Mesenchymal stem cell (in vitro differentiated cells and primary cell): ENCODE measurements around the gene SNRPF.

Source experiments
- DNase-seq: peaks from one replicate; pipeline ENCODE4 v3.0.0-alpha.2; 2013
- H2AFZ ChIP-seq: one replicate; pipeline ENCODE4 v1.6.1; 2013; ENCODE audit warnings: low read depth, mild to moderate bottlenecking, control low read depth, inconsistent platforms, low read length, moderate library complexity
- H2AK5ac ChIP-seq: 2 replicates; pipeline ENCODE4 v1.6.1; 2013; ENCODE audit warnings: low read length, moderate library complexity, mild to moderate bottlenecking, inconsistent platforms; ENCODE audit not compliant: severe bottlenecking
- H2BK120ac ChIP-seq: one replicate; pipeline ENCODE4 v1.6.1; 2013; ENCODE audit warnings: low read depth, mild to moderate bottlenecking, inconsistent platforms, low read length, moderate library complexity
- H2BK12ac ChIP-seq, 2 experiments: one replicate each; pipeline ENCODE4 v1.6.1; 2013; ENCODE audit warnings: inconsistent platforms in 2 of 2, low read length in 2 of 2, mild to moderate bottlenecking in 2 of 2, moderate library complexity in 2 of 2, control low read depth in 1 of 2
- H2BK15ac ChIP-seq: one replicate; pipeline ENCODE4 v1.6.1; 2013; ENCODE audit warnings: mild to moderate bottlenecking, low read depth, inconsistent platforms; ENCODE audit not compliant: poor library complexity, severe bottlenecking
- H2BK5ac ChIP-seq: 2 replicates; pipeline ENCODE4 v1.6.1; 2013; ENCODE audit warnings: low read depth, mild to moderate bottlenecking, low read length, control low read depth, inconsistent platforms; ENCODE audit not compliant: poor library complexity, severe bottlenecking
- H3K14ac ChIP-seq, 2 experiments: one replicate each; pipeline ENCODE4 v1.6.1; 2013; ENCODE audit warnings: inconsistent platforms in 2 of 2, low read length in 2 of 2, control low read depth in 1 of 2, mild to moderate bottlenecking in 1 of 2, moderate library complexity in 1 of 2
- H3K18ac ChIP-seq, 2 experiments: one replicate each; pipeline ENCODE4 v1.6.1; 2013; ENCODE audit warnings: inconsistent platforms in 2 of 2, low read length in 2 of 2, control low read depth in 1 of 2, low read depth in 1 of 2, mild to moderate bottlenecking in 1 of 2
- H3K23ac ChIP-seq, 2 experiments: one replicate each; pipeline ENCODE4 v1.6.1; 2013; ENCODE audit warnings: inconsistent platforms in 2 of 2, low read length in 2 of 2, mild to moderate bottlenecking in 2 of 2, moderate library complexity in 2 of 2, control low read depth in 1 of 2
- H3K27ac ChIP-seq: 2 replicates; pipeline ENCODE4 v1.5.1; 2013; ENCODE audit warnings: mild to moderate bottlenecking, moderate library complexity, low read length, control low read depth, inconsistent platforms; ENCODE audit not compliant: poor library complexity, severe bottlenecking
- H3K27me3 ChIP-seq, 2 experiments: 2 replicates each; pipeline versions ENCODE4 v1.6.1 to v1.7.0; 2013; ENCODE audit warnings: low read length in 2 of 2, mild to moderate bottlenecking in 2 of 2, moderate library complexity in 2 of 2, control low read depth in 1 of 2, inconsistent platforms in 1 of 2; ENCODE audit not compliant: control insufficient read depth in 1 of 2, insufficient read depth in 1 of 2
- H3K36me3 ChIP-seq, 2 experiments: 2 replicates each; pipeline versions ENCODE4 v1.6.1 to v1.7.0; 2013; ENCODE audit warnings: low read length in 2 of 2, control low read depth in 1 of 2, inconsistent platforms in 1 of 2, low read depth in 1 of 2, mild to moderate bottlenecking in 1 of 2; ENCODE audit not compliant: insufficient read depth in 2 of 2, control insufficient read depth in 1 of 2
- H3K4ac ChIP-seq, 2 experiments: one replicate each; pipeline ENCODE4 v1.6.1; 2013; ENCODE audit warnings: inconsistent platforms in 2 of 2, low read length in 2 of 2, mild to moderate bottlenecking in 2 of 2, moderate library complexity in 2 of 2, control low read depth in 1 of 2, low read depth in 1 of 2
- H3K4me1 ChIP-seq: 2 replicates; pipeline ENCODE4 v1.6.1; 2013; ENCODE audit warnings: low read depth, low read length, control low read depth; ENCODE audit not compliant: control insufficient read depth, insufficient read depth
- H3K4me2 ChIP-seq: 2 replicates; pipeline ENCODE4 v1.6.1; 2013; ENCODE audit warnings: low read length, mild to moderate bottlenecking, inconsistent platforms; ENCODE audit not compliant: poor library complexity, severe bottlenecking
- H3K4me3 ChIP-seq, 2 experiments: 2 replicates each; pipeline versions ENCODE4 v1.5.1 to v1.7.0; 2013; ENCODE audit warnings: low read length in 2 of 2, mild to moderate bottlenecking in 2 of 2, control low read depth in 1 of 2, low read depth in 1 of 2; ENCODE audit not compliant: insufficient read depth in 1 of 2
- H3K79me1 ChIP-seq: replicated peaks from 2 replicates; pipeline ENCODE4 v1.6.1; 2013; ENCODE audit warnings: mild to moderate bottlenecking, control low read depth, low read length, inconsistent platforms; ENCODE audit not compliant: poor library complexity, severe bottlenecking
- H3K9ac ChIP-seq: 2 replicates; pipeline ENCODE4 v1.7.0; 2013; ENCODE audit warnings: mild to moderate bottlenecking, low read length, moderate library complexity
- H3K9me3 ChIP-seq: 2 replicates; pipeline ENCODE4 v1.7.0; 2013; ENCODE audit warnings: mild to moderate bottlenecking, low read length; ENCODE audit not compliant: control insufficient read depth
- H4K8ac ChIP-seq: one replicate; pipeline ENCODE4 v1.6.1; 2013; ENCODE audit warnings: inconsistent platforms, mild to moderate bottlenecking, low read length, moderate library complexity
- H4K91ac ChIP-seq: one replicate; pipeline ENCODE4 v1.6.1; 2013; ENCODE audit warnings: mild to moderate bottlenecking, low read length, inconsistent platforms
- WGBS: methylation state at CpG from one replicate; pipeline ENCODE4 v1.1.7; 2013; ENCODE audit warnings: mixed read lengths; 5-methylcytosine and 5-hydroxymethylcytosine counted together

SNRPF gene

GRCh38 chr12:95859947-95860850 lies 1.4 kb downstream of the SNRPF start:
- Histone ChIP-seq H2BK120ac (no peak overlapping the region), H2AFZ (no peak overlapping the region), H4K8ac (no peak overlapping the region), H3K14ac (no peak overlapping the region), H3K36me3 (peaks cover 7 to 42% of the 10 kb centered on the region in 2 experiments), H3K18ac (no peak overlapping the region), H3K4ac (no peak overlapping the region), H3K79me1 (peaks cover 4% of the 10 kb centered on the region), H2BK15ac (no peak overlapping the region), H3K27ac (no peak overlapping the region), H3K9ac (peak overlapping the region; percentile 97), H2AK5ac (no peak overlapping the region), H3K9me3 (no peaks in the 10 kb centered on the region), H4K91ac (no peak overlapping the region), H2BK12ac (no peak overlapping the region), H3K23ac (no peak overlapping the region), H3K4me2 (peak overlapping the region; percentile 73), H2BK5ac (no peak overlapping the region), H3K27me3 (no peaks in the 10 kb centered on the region), H3K4me3 (peak overlapping the region in 1 of 2 experiments; percentile 99), H3K4me1 (peaks cover 3% of the 10 kb centered on the region)
- WGBS = 77% methylated on average over 10 of the region's 10 CpGs
- no peak for DNase-seq

- H3K36me3 ChIP-seq = peaks cover 7 to 58% of the 10 kb centered on the region in 2 experiments
- H2BK15ac ChIP-seq = no peak overlapping the region
- no peak overlapping the region for H2BK5ac ChIP-seq
- H3K27ac ChIP-seq = no peak overlapping the region
- H4K91ac ChIP-seq = no peak overlapping the region
- no peaks in the 10 kb centered on the region for H3K27me3 ChIP-seq
- no peak overlapping the region for H3K23ac ChIP-seq
- no peak overlapping the region for H2AFZ ChIP-seq
- no peak overlapping the region for H3K4ac ChIP-seq
- H3K14ac ChIP-seq = no peak overlapping the region
- H3K79me1 ChIP-seq = peaks cover 4% of the 10 kb centered on the region
- H3K4me1 ChIP-seq = peaks cover 3% of the 10 kb centered on the region
- WGBS = 100% methylated on average over 1 of the region's 3 CpGs
- DNase-seq = no peak
- no peak overlapping the region for H3K4me3 ChIP-seq
- H3K9ac ChIP-seq = no peak overlapping the region
- no peaks in the 10 kb centered on the region for H3K9me3 ChIP-seq
- H2BK12ac ChIP-seq = no peak overlapping the region
- H2BK120ac ChIP-seq = no peak overlapping the region
- no peak overlapping the region for H3K18ac ChIP-seq
- no peak overlapping the region for H2AK5ac ChIP-seq
- no peak overlapping the region for H4K8ac ChIP-seq
- H3K4me2 ChIP-seq = no peak overlapping the region
These were observed 3.3 kb downstream of the SNRPF start for GRCh38 chr12:95862038-95862437.

- no peaks in the 10 kb centered on the region for H3K9me3 ChIP-seq
- H3K18ac ChIP-seq = no peak overlapping the region
- no peak overlapping the region for H2BK5ac ChIP-seq
- no peak overlapping the region for H3K4me2 ChIP-seq
- H2BK15ac ChIP-seq = no peak overlapping the region
- no peak overlapping the region for H2BK12ac ChIP-seq
- no peak overlapping the region for H2AFZ ChIP-seq
- H3K4ac ChIP-seq = no peak overlapping the region
- H3K23ac ChIP-seq = no peak overlapping the region
- H4K8ac ChIP-seq = no peak overlapping the region
- no peak overlapping the region for H2BK120ac ChIP-seq
- no peak for DNase-seq
- no peak overlapping the region for H3K27ac ChIP-seq
- no peak overlapping the region for H3K14ac ChIP-seq
- H3K9ac ChIP-seq = no peak overlapping the region
- H3K27me3 ChIP-seq = no peaks in the 10 kb centered on the region
- peaks cover 8% of the 10 kb centered on the region for H3K79me1 ChIP-seq
- H3K4me3 ChIP-seq = no peak overlapping the region
- no peak overlapping the region for H2AK5ac ChIP-seq
- H3K36me3 ChIP-seq = peaks cover 7 to 68% of the 10 kb centered on the region in 2 experiments
- H4K91ac ChIP-seq = no peak overlapping the region
- peaks cover 3% of the 10 kb centered on the region for H3K4me1 ChIP-seq
These were observed 4.6 kb downstream of the SNRPF start for GRCh38 chr12:95863337-95863736.

- no peak overlapping the region for H3K4me3 ChIP-seq
- no peak overlapping the region for H3K4me2 ChIP-seq
- H3K9ac ChIP-seq = no peak overlapping the region
- H3K18ac ChIP-seq = no peak overlapping the region
- H2BK120ac ChIP-seq = no peak overlapping the region
- no peak overlapping the region for H4K8ac ChIP-seq
- no peak overlapping the region for H3K27ac ChIP-seq
- no peaks in the 10 kb centered on the region for H3K4me1 ChIP-seq
- no peak overlapping the region for H2AK5ac ChIP-seq
- peaks cover 6% of the 10 kb centered on the region for H3K79me1 ChIP-seq
- 90% methylated on average over 4 of the region's 4 CpGs for whole genome bisulfite sequencing
- no peak for DNase-seq
- H3K4ac ChIP-seq = no peak overlapping the region
- H3K36me3 ChIP-seq = peaks cover 0 to 33% of the 10 kb centered on the region in 2 experiments
- no peaks in the 10 kb centered on the region for H3K9me3 ChIP-seq
- no peak overlapping the region for H2BK12ac ChIP-seq
- no peak overlapping the region for H3K23ac ChIP-seq
- H4K91ac ChIP-seq = no peak overlapping the region
- no peak overlapping the region for H3K14ac ChIP-seq
- no peak overlapping the region for H2BK5ac ChIP-seq
- H3K27me3 ChIP-seq = no peaks in the 10 kb centered on the region
- no peak overlapping the region for H2BK15ac ChIP-seq
- no peak overlapping the region for H2AFZ ChIP-seq
These were observed 12.1 kb downstream of the SNRPF start for GRCh38 chr12:95870897-95871296.
